H7 (cell line): Measurements from ENCODE around the gene RANBP9. TPM values are rescaled to one million over a fixed set of nuclear protein-coding genes. Genes with fewer than 3 reads are reported as not detected.

Experiments
- DNase-seq: peaks from one replicate; pipeline ENCODE4 v3.0.0; 2012
- H3K27me3 ChIP-seq: 2 replicates; pipeline ENCODE4 v1.6.0; 2011; ENCODE audit warnings: mild to moderate bottlenecking, low read length; ENCODE audit not compliant: control insufficient read depth, insufficient read depth
- H3K36me3 ChIP-seq: replicated peaks from 2 replicates; pipeline ENCODE4 v1.5.1; 2011; ENCODE audit warnings: low read length; ENCODE audit not compliant: control insufficient read depth, insufficient read depth
- H3K4me3 ChIP-seq: 2 replicates; pipeline ENCODE4 v1.5.1; 2011; ENCODE audit warnings: low read depth, mild to moderate bottlenecking, control low read depth, low read length, moderate library complexity; ENCODE audit not compliant: insufficient read depth
- total RNA-seq: library from RNA; depleted of rRNA; stranded (reverse); fragments of >200 nt; shearing (Covaris generic); gene quantifications from 2 replicates; pipeline ENCODE4 v1.2.3, GENCODE V29; 2014; rRNA removed

RANBP9 gene
- total RNA-seq: 23.6 and 30.7 TPM in 2 replicates

DNA sequence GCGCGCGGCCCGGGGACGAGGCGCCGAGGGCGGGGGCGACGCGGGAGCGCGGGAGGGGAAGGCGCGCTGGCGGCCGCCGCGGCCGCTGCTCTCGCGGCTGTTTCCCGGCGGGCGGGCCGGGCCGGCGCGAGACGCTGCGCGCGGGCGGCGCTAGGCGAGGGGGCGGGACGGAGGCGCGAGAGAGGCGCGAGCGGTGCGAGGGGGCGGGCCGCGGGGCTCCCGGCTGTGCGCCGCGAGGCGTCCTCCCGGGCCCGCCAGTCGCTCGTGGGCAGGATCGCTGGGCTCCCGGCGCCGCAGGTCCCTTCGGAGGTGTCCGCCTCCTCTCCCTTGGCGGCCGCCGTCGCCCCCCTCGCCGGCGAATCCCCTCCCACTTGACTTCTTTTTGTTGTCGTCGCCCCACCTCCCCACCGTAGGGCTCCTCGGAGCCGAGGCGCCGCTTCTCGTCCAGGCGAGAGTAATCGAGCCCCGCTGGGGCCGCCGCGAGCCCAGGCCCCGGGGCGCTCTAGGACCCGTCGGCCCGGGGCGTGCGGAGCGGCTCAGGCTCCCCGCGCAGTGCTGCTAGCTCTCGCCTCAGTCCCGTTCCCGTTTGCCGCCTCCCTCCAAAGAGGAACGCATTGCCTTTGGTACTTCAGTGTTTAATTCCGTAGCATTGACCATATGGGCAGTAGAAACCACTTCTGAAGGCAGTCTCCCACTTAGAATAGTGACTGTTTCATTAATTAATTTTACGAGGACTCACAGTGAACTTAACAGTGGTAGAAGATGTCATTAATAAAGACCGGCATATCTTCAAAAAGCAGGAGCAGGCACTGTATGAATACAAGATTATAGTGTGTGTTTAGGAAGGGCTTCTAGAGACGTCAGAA, at the start of gene RANBP9:
Gene RANBP9, minus strand, starts transcription at position 103 of the 866 bp plus-strand sequence. CDS start 330 bp downstream, outside the sequence.
- Histone ChIP-seq H3K27me3 (no peaks in the 10 kb centered on the region), H3K36me3 (no peaks in the 10 kb centered on the region), H3K4me3 (peak within 1 kb of the TSS; percentile 82)
- peak; percentile 95 for DNase-seq

GRCh38 chr6:13760307-13761304, 49.0 kb upstream of the RANBP9 start:
- Histone ChIP-seq H3K27me3 (no peaks in the 10 kb centered on the region; the same call in 1 of the 2 replicates), H3K36me3 (no peaks in the 10 kb centered on the region), H3K4me3 (no peak overlapping the region)
- no peak for DNase-seq

GRCh38 chr6:13759025-13759424, 47.4 kb upstream of the RANBP9 start:
- no peak for DNase-seq
- Histone ChIP-seq H3K27me3 (no peaks in the 10 kb centered on the region; the same call in 1 of the 2 replicates), H3K4me3 (no peak overlapping the region), H3K36me3 (no peaks in the 10 kb centered on the region)

DNA sequence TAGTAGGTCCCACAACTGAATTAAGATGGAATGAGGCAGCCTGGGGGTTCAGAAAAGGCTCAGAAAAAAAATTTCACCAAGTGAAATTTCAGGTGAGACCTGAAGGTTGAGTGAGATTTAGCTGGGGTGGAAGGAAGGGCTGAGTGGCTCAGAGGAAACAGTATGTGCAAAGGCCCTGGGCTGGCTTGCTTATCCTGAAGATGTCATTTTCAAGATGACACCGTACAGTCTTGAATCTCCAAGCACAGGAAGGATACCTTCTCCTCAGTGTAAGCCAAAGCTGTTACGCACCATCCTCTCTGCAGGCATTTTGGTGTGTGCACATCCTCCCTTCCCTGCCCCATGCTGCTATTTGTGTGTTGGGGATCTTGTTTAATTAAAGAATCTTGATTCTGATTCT, 43.0 kb upstream of the RANBP9 start:
- H3K4me3 ChIP-seq: no peak overlapping the region
- no peak for DNase-seq
- H3K36me3 ChIP-seq: no peaks in the 10 kb centered on the region
- H3K27me3 ChIP-seq: no peaks in the 10 kb centered on the region; the same call in 1 of the 2 replicates

- Histone ChIP-seq H3K4me3 (no peak overlapping the region), H3K36me3 (no peaks in the 10 kb centered on the region), H3K27me3 (no peaks in the 10 kb centered on the region)
- DNase-seq: no peak
These were observed 32.1 kb upstream of the RANBP9 start for GRCh38 chr6:13743736-13744127.

- Histone ChIP-seq H3K4me3 (no peak overlapping the region), H3K27me3 (no peaks in the 10 kb centered on the region), H3K36me3 (no peaks in the 10 kb centered on the region)
- DNase-seq: no peak
These were observed 31.5 kb upstream of the RANBP9 start for GRCh38 chr6:13742961-13743735.

DNA sequence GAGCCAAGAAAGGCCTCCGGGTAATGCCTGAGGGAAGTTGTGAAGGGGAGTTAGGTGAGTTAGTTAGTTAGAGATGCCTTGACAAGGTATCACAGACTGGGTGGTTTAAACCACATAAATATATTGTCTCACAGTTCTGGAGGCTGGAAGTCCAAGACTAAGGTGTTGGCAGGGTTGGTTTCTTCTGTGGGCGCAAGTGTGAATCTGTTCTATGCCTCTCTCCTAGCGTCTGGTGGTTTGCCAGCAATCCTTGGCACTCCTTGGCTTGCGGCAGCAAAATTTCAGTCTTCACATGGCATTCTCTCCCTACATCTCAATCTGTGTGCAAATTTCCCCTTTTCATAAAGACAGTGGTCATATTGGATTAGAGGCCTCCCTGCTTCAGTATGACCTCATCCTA, 29.7 kb upstream of the RANBP9 start:
- no peaks in the 10 kb centered on the region for H3K27me3 ChIP-seq
- no peak overlapping the region for H3K4me3 ChIP-seq
- H3K36me3 ChIP-seq: no peaks in the 10 kb centered on the region
- DNase-seq: no peak

DNA sequence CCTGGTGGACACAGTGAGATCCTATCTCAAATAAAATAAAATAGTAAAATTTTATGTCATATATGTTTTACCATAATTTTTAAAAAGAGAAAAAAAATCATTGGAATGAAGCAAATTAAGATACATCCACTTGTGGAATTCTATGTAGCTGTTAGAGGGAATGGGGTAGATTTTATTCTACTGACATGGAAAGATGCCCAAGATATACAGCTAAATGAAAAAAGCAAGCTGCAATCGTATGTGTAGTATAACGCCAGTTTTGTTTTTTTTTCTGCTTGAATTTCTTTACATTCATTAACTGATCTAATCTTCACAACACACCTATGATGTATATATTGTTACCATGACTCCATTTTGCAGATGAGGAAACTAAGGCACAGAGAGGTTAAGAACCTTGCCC, 23.4 kb upstream of the RANBP9 start:
- DNase-seq: no peak
- no peak overlapping the region for H3K4me3 ChIP-seq
- H3K27me3 ChIP-seq: no peaks in the 10 kb centered on the region

DNA sequence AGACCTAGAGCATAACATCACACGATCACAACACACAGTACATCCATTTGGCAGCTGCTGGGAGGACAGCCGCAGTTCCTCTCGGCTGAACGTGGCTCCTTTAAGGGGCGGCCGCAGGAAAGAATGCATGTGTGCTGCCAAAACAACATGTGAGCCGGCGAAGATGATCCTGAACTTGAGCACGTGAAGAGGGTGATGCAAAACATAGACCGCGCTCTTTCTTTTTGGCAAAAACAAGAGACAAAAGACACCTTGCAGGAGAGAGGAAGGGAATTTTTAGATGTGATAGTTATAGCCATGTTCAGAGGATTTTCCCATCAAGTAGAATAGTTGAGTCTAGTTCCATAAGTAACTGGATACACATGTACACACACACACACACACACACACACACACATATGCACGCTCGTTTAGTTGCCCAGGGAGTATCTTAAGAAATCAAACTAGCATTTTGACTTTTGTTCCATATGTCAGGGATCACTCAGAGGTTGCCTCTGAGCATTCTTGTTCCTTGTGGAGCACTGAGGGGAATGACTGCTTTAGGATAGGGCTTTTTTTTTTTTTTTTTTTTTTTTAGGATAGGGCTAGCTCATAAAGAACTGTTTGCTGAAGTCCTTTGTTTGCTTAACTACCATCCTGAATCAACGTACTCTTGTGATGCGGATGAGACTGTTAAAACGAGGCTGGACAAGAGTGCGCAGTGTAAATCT, 21.7 kb upstream of the RANBP9 start:
- no peaks in the 10 kb centered on the region for H3K36me3 ChIP-seq
- DNase-seq: no peak
- no peak overlapping the region for H3K4me3 ChIP-seq
- H3K27me3 ChIP-seq: no peaks in the 10 kb centered on the region

More for the DNA sequence above, 23.4 kb upstream of the RANBP9 start:
- H3K36me3 ChIP-seq: no peaks in the 10 kb centered on the region

DNA sequence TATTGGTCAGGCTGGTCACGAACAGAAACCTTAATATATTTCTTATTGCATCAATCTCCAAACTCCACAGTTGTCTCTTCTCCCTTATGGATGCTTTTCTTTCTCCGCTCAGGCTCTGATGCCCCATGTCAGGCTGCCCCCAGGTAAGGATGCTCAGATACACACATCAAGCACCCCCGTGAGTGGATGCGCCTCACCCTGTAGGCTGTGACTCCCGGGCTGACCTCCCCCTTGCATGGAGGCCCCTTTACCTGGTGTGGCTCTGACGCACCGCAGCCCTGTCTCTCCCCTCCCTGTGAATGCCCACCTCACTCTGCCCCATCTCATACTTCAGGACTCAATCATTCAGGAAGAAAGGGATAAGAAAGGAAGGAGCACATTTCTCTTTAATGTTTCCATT, 19.1 kb upstream of the RANBP9 start:
- H3K27me3 ChIP-seq: no peaks in the 10 kb centered on the region
- no peak overlapping the region for H3K4me3 ChIP-seq
- no peaks in the 10 kb centered on the region for H3K36me3 ChIP-seq
- no peak for DNase-seq

GRCh38 chr6:13729891-13730290, 18.3 kb upstream of the RANBP9 start:
- no peak for DNase-seq
- no peak overlapping the region for H3K4me3 ChIP-seq
- no peaks in the 10 kb centered on the region for H3K27me3 ChIP-seq
- no peaks in the 10 kb centered on the region for H3K36me3 ChIP-seq

- DNase-seq: no peak
- H3K36me3 ChIP-seq: no peaks in the 10 kb centered on the region
- H3K4me3 ChIP-seq: no peak overlapping the region
- no peaks in the 10 kb centered on the region for H3K27me3 ChIP-seq
These were observed 13.9 kb upstream of the RANBP9 start for GRCh38 chr6:13725570-13725969.

GRCh38 chr6:13725052-13725451, 13.4 kb upstream of the RANBP9 start:
- H3K27me3 ChIP-seq: no peaks in the 10 kb centered on the region
- no peak overlapping the region for H3K4me3 ChIP-seq
- no peaks in the 10 kb centered on the region for H3K36me3 ChIP-seq
- DNase-seq: no peak
